ENCODE results near the gene C4orf51. TPM values are rescaled to one million over a fixed set of nuclear protein-coding genes. Genes with fewer than 3 reads are reported as not detected.

Gene C4orf51
- total RNA-seq, 1 donor from 2014 or later, result not detected

DNA sequence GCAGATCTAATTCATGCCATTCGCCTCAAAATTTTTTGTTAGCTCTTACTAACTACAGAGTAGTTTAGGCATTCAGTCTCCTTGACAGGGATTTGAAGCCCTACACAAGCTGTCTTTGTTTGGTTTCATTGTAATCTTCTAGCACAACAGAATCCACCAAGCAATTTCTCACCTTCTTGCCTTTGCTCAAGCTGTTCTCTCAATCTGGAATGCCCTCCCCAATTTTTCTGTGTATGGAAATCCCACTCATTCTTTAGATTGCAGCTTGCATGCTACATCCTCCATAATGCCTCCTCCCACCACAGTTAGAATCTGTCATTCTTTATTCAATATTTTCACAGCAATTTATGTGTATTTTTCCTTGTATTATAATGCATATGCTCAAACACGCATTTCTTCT, 63.7 kb downstream of the C4orf51 start:
- no peak for FAIRE-seq
- no peak for DNase-seq (ENCODE audit: low spot score in 2 of 2)

DNA sequence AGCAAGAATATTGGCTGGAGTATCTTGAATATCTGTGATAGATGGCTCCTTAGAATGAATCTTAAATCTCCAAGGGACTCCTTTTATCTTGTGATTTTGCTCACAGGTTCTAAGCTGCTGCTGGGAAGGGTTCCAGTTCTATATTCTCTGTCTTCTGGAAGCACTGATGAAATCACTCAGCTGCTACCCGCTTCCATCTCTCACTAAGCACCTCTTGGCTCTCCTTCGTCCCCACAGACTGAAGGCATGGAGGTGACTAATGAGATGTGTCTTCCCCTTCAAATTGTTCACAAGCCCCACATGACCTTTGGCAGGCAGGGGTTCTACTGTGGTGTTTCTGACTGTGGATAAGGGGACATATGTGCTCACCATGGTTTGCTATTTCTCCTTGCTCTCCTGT, 75.9 kb downstream of the C4orf51 start:
- DNase-seq (ENCODE audit: low spot score in 2 of 2), result no peak
- no peak for FAIRE-seq

DNA sequence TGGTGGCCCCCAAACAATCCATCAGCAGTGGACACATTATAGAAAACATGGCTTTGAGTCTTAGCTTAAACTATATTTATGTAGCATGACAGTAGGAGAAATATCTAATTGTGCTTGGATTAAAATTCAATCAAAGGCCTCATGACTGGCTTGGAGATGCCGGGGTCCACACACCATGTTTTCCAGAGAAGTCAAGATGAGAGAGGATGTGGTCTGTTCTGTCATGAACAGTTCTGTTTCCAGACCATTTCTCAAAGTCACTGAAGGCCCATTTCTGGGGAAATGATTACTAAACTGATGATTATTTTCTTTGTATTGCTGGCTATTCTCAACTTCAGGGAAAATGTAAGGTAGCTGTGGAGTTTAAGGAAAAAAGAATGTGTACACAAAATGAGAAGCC, 76.3 kb downstream of the C4orf51 start:
- FAIRE-seq, result no peak
- no peak for DNase-seq (ENCODE audit: low spot score in 2 of 2)

DNA sequence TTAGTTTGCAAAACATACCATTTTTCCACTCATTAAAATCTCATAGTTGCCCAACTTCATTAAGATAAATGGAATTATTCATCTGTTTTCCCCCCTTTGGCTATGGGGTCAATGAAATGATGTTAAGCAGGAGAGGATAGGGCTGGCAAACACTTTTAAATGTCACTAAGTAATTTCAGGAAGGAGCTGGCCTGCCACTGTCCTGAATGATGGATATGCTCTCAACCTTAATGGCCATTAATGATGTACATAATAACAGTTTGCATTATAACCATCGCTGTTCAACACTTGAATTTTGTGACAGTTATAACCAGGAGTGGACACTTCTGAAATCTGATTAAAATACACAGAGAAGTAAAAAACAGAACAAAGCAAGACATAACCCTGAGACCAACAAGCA, 77.2 kb downstream of the C4orf51 start:
- no peak for FAIRE-seq

DNA sequence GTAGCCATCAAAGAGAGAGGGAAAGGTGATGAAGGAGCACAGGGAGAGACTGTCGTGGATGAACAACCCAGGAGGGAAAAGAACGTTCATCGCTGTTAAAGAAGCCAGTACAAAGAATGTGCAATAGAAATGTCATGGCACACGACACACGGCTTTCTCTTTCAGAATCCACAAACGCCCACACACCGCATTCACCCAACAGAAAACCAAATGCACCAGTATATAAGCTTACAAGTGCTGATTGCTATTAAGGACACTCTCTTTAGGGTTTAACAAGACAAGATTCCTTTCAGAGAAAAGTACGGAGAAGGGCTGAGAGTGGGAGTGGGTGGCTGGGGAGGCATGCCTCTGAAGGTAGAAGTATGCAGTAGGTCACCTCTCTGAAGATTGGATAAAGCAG, 80.2 kb downstream of the C4orf51 start:
- FAIRE-seq (no peak), DNase-seq (ENCODE audit: low spot score in 2 of 2) (no peak)

More for the DNA sequence above, 77.2 kb downstream of the C4orf51 start:
- DNase-seq (ENCODE audit: low spot score in 2 of 2), result no peak

DNA sequence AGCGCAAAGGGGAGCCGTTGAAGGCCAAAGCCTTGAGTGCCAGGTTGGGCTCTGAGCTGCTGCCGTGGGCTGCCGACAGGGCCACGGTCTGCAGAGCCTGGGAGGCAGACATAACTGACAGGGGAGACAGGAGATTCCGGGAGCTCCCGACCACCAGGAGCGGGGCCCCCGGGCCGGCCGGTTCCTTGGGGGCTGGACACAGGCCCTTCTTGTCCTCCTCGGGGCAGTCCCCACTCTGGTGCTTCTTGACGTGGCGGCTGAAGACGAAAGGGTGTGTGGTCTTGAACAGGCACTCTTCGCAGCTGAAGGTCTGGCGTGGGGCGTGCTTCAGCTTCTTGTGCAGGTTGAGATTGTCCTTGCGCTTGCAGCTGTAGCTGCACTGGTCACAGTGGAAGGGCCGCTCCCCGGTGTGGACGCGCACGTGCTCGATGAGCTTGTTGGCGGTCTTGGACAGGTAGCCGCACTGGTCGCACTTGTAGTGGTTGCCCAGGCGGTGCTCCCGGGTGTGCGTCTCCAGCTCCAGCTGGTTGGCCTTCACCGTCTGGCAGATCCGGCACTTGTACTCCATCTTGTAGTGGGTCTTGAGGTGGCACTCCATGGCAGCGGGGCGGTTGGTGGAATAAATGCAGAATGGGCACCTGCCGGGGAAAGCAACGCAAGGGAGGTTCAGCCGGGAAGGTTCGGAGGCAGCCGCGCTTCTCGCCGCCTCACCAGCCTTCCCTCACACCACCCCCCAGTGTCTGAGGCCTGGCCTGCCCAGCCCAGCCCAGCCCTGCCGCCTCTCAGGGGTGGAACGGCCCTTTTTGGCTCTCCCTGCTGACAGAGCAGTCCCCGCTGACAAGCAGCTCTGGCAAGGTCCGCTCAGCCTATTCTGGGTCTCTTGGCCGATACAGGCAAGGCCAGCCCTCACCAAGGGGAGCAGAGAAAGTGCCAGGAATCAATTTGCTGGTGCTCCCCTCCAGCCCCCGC, 81.3 kb downstream of the C4orf51 start:
- FAIRE-seq, result no peak
- no peak for DNase-seq (ENCODE audit: low spot score in 2 of 2)

DNA sequence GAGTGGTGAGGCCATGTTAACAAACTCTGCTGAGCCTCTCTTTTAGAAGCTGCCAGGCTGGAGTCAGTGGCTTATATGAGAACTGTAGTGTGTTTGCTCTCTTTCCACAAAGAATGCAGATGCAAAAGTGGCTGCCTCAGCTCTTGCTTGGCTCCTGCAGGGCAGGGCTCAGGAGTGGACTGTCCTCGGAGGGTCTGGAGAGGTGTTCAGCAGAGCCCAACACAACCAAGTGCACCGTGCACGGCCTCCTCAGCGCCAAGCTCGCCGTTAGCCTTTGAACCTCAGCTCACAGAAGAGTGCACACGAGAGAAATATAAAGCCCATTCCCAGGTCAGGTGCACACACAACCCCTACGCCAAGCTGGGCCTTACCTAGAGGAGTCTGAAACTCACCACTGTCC, 82.8 kb downstream of the C4orf51 start:
- DNase-seq (ENCODE audit: low spot score in 2 of 2) (no peak), FAIRE-seq (no peak)

DNA sequence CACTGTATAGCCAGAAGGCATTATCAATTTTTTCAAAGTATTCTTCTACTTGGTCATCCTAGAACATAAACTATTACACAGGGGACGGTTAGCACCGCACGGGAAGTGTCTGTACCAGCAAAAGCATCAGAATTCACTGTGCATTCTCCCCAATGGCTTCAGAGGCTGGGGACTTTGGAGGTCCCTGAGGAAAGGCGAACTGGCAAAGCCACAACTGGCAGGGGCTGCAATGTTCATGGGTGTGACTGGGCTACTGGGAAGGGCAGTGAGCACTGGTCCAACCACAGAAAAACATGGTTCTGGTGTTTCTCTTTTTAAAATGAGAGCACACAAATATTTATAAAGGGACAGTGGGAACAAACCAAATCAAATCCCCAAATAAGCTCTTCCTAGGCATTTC, 83.5 kb downstream of the C4orf51 start:
- DNase-seq (ENCODE audit: low spot score in 2 of 2), result no peak
- no peak for FAIRE-seq

DNA sequence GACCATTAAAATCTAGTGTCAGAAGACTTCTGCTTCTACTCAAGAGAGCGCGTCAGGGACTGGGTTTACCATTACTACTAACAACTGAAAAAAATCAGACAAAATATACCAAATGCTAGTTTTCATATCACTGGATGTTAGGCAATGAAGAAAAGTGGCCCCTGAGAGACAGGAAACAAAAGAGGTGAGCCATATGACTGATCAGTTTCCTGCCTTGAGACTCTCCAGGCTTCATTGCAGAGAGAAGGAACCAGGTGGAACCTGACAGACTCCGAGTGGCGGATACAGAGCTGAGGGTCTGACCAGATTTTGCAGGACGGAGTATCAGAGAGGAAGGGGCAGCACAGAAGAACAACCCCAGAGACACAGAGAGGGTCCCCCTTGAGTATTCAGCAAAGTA, 86.3 kb downstream of the C4orf51 start:
- DNase-seq (ENCODE audit: low spot score in 2 of 2) (no peak), FAIRE-seq (no peak)

DNA sequence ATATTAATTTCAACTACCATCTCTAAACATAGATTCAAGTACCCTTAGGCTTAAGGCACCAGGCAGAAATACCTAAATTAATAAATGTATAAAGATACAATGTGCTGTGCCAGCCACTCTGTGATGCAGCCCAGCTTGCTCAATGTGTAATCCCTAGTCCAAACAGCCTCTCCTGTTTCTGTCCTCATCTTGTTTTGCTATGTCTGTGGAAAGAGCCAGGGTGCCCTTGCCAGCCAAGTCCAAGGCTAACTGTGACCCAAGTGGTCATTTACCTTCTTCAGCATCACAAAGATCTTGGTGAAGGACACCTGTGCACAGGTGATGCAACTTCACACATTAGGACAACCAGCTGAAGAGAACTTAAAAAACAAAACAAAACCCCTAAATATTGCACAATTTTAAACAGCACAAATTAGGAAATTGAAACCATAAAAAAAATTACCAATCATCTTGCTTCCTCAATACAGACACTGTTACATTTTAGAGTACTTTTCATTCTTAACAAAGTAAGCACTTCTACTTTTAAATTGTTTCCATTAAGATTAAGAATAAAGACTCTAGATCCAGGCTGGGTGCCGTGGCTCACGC, 89.6 kb downstream of the C4orf51 start:
- FAIRE-seq (no peak), DNase-seq (ENCODE audit: low spot score in 2 of 2) (no peak)

DNA sequence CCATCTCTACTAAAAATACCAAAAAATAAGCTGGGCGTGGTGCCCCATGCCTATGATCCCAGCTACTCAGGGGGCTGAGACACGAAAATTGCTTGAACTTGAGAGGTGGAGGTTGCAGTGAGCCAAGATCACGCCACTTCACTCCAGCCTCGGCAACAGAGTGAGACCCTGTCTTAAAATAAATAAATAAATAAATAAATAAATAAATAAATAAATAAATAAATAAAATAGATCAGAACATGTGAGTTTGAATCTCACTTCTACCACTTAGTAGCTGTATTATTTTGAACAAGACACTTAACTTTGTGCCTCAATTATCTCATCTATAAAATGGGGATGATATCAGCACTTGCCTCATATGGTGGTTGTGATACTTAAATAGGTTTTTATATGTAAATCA, 90.2 kb downstream of the C4orf51 start:
- no peak for DNase-seq (ENCODE audit: low spot score in 2 of 2)
- no peak for FAIRE-seq

DNA sequence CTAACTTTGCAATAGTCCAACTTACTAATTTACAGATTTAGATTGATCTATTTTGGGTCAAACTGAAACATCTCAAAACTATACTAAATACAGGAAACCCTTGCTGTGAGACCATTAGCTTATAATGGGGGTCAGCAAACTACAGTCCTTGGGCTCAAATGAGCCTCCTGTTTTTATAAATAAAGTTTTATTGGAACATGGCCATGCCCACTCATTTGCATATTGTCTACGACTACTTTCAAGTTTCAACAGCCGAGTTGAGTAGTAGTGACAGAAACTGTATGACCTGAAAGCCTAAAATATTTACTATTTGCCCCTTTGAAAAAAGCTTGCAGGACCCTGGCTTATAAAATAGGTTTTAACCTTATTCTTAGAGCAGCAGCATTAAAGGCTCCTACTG, 92.4 kb downstream of the C4orf51 start:
- no peak for FAIRE-seq
- no peak for DNase-seq (ENCODE audit: low spot score in 2 of 2)

DNA sequence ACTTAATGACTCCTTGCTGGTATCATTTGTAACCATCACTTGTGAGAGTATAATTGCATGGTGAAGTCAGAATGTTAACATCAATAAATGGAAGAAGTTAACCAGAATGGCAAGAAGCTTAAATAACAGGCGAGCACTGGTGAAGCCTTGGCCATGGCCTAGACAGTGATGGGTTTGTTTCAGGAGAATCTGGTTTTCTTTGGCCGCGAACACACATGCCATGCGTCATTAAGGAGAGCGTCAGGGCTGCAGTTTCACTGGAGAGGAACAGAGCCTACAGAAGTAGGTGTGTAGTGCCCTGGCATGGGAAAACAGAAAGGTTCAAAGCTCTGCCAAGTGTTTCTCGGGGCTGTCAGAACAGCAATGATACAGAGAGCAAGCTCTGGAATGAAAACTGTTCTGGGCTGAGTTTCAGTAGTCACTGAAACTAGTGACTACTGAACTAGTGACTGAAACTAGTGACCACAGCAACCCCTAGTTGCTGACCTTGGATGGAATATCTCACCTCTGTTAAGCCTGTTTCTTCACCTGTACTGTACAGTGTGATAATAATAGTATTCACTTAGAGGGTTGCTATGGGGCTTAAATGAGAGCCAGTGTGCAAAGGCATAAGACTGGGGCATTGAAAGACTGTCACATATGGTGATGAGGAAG, 93.8 kb downstream of the C4orf51 start:
- DNase-seq (ENCODE audit: low spot score in 2 of 2), result no peak
- FAIRE-seq, result no peak

DNA sequence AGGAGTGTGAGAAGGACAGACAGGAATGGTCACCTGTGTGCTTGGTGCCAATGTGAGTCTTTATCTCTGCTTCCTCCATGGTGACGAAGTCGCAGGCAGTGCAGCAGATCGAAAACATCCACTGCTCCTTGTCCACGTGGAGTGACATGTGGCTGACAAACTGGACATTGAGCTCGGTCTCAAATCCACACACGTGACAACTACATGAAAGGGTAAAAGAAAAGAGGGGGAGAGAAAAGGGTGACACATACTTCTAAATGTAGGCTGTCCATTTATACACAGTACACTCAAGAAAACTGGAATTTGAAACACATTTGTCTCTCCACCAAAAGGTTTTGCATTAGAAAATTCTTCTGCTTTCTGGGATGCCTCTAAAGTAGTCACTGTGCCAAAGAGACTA, 94.5 kb downstream of the C4orf51 start:
- DNase-seq (ENCODE audit: low spot score in 2 of 2) (no peak), FAIRE-seq (no peak)

DNA sequence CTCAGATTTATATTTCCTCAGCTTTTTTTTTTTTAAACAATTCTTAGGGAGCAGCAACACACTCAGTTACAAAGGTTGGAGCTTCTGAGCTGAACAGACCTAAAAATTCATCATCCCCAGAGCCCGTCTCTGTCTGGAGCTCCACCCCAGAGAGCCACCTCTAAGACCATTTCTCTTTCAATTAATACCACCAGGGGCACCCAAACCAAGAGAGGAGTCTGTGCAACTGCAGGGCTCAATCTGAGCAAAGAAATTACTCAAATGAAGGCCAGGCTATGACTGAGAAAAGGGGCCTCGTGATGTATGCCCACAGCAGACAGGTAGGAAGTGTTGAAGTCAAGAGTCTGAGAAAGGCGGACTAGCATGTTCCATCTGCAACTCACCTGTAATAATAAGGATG, 95.5 kb downstream of the C4orf51 start:
- FAIRE-seq, result no peak
- DNase-seq (ENCODE audit: low spot score in 2 of 2), result no peak

DNA sequence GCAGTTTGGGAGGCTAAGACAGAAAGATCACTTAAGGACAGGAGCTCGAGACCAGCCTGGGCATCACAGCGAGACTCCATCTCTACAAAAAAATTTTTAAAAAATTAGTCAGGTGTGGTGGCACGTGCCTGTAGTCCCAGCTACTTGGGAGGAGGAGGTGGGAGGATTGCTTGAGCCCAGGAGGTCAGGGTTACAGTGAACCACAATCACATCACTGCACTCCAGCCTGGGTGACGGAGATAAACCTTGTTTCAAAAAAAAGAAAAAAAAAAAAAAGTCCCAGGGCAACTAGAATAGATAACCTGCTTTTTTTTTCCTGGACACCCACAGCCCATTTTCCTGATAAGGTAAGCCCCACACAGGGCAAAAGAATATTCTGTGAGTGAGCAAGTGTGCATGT, 96.3 kb downstream of the C4orf51 start:
- DNase-seq (ENCODE audit: low spot score in 2 of 2) (no peak), FAIRE-seq (no peak)

DNA sequence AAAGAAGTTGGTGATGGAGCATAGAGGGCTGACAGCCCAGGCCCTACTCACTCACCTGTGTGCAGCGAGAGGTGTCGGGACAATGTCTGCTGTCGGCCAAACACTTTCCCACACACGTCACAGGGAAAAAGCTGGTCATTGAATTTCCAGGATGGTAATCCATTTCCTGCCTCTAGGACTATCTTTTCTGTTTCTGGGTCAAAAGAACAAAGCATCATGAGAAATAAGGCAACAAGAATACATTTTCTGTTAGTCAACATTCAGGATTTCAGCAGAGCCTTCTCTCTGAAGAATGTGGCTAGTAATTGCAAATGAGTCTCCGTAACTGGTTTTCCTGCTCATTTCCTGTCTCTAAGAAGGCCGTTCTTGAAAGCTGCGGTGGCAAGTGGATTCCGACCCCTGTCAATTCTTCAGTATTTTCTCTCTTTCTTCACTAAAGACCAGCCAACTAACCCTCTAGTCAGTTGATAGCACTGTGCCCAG, 99.4 kb downstream of the C4orf51 start:
- DNase-seq (ENCODE audit: low spot score in 2 of 2) (no peak), FAIRE-seq (no peak)

DNA sequence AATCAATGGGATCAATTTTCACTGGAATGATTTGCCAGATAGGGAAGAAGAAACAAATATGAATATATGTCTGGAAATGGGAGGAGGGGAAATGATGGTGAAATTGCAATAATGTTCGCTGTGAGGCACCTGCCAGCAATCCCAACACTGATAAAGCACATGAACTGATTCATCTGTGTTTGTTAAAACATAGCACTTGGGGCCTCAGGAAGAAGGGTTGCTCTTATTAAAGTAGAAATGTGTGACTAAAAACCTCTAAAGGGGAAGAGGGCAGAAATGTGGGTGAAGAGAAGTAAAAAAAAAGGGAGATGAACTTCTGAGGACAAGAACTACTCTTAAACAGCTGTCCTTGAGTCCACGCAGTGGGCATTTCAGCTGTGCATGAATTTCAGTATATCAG, 101.4 kb downstream of the C4orf51 start:
- no peak for FAIRE-seq
- no peak for DNase-seq (ENCODE audit: low spot score in 2 of 2)

Measured in frontal cortex (tissue), 4 donors.